GM18505 (cell line): ENCODE measurements around the gene SYCN.
"Not testable (repeated sequence)": the region's sequence is repeated elsewhere in the genome, so short reads cannot be mapped to it uniquely, and the experiment has no call there.

Source experiments
- ATAC-seq: cut with Tn5 transposase; IDR thresholded peaks from one replicate; pipeline ENCODE4 v1.9.1; 2021; ENCODE audit not compliant: unreplicated experiment
- POLR2A ChIP-seq: IDR thresholded peaks from 4 replicates; pipeline ENCODE4 v1.6.1; 2011; ENCODE audit warnings: borderline replicate concordance; ENCODE audit not compliant: insufficient read depth, insufficient read length; ENCODE audit errors: extremely low read depth

Gene SYCN

GRCh38 chr19:39203372-39204341 lies at the start of gene SYCN:
SYCN (minus strand) TSS chr19:39204263; CDS start chr19:39204254, 9 bp downstream.
- ATAC-seq = no peak

GRCh38 chr19:39253374-39254149 lies 49.5 kb upstream of the SYCN start:
- TF ChIP-seq POLR2A = no peak
- no peak for ATAC-seq

More at GRCh38 chr19:39203372-39204341, at the start of gene SYCN:
- TF ChIP-seq POLR2A = no peak

GRCh38 chr19:39252458-39252857 lies 48.4 kb upstream of the SYCN start:
- ATAC-seq = no peak
- TF ChIP-seq POLR2A = no peak

DNA sequence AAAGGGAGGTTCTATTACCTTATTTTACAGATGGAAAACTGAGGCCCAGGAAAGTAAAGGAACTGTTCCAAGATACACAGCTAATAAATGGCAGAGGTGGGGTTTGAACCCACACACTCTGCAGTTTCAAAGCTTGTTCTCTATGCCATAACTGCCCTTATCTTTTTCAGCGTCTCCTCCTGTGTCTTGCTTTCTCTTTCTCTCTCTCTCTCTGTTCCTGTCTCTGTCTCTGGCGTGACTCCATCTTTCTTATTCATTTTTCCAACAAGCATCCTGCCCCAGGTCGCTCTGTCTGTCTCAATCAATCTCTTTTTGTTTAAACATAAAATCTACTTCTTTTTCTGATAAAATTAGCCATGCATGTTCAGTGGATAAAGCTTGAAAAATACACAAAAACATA lies 47.8 kb upstream of the SYCN start:
- no peak for ATAC-seq
- no peak for TF ChIP-seq POLR2A

DNA sequence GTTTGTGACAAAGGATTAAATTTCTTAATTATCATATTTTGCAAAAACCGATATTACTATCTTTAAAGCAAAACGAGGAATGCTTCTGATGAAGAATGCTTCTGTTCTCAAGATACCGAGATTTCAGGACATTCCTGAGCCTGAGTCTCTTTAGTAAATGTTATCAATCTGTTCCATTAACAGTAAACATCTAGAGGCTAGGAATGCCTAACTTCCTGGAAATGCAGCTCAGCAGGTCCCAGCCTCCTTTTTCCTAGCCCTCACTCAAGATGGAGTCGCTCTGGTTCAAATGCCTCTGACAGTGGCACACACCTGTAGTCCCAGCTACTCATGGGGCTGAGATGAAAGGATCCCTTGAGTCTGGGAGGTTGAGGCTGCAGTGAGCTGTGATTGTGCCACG lies 47.0 kb upstream of the SYCN start:
- no peak for TF ChIP-seq POLR2A
- ATAC-seq = no peak

- TF ChIP-seq POLR2A = no peak
- ATAC-seq = no peak
These were observed 44.7 kb upstream of the SYCN start, which contains the start of gene IFNL4 for GRCh38 chr19:39248806-39249205. IFNL4 (minus strand) TSS chr19:39248856.

GRCh38 chr19:39247701-39248664 lies 43.9 kb upstream of the SYCN start:
- no peak for ATAC-seq
- no peak for TF ChIP-seq POLR2A

DNA sequence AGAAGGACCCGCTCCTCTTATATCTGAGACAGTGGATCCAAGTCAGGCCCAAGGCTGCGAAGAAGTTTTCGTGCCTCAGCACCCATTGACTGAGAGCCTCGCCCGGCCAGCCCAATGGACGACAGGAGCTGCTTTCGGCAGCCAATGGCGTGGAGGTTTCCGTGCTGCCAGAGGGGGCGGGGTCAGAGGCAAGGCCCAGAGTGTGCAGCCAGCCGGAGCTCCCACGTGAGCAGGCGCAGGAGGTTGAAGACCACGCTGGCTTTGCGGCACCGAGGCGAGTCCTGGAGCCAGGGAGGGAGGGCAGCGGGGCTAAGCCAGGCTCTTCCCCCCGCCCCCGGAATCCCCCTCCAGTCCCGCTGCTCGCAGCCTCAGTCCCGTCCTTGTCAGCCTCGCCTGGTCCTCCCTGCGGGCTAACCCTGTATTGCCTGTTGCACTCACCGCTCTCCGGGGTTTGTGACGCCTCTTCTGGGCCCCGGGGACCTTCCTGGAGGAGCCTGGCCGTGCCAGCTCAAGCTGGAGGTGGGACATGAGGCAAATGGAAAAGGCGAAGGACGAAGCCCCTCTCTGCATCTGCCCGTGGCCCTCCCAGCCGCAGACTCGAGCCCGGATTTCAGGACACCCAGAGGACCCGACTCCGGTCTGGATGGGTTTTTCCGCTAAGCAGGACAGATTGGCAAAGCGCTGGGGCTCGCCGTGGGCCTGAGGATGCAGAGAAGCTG lies 43.0 kb upstream of the SYCN start:
- TF ChIP-seq POLR2A = no peak
- ATAC-seq = no peak

- not testable (repeated sequence) for ATAC-seq
These were observed 41.1 kb upstream of the SYCN start for GRCh38 chr19:39245166-39245565.

GRCh38 chr19:39244410-39245100 lies 40.5 kb upstream of the SYCN start, which contains the start of gene IFNL3:
IFNL3 (minus strand) TSS chr19:39245006; CDS start chr19:39244967, 39 bp downstream.
- ATAC-seq = not testable (repeated sequence)

- ATAC-seq = not testable (repeated sequence)
These were observed 39.7 kb upstream of the SYCN start for GRCh38 chr19:39243741-39244140.

DNA sequence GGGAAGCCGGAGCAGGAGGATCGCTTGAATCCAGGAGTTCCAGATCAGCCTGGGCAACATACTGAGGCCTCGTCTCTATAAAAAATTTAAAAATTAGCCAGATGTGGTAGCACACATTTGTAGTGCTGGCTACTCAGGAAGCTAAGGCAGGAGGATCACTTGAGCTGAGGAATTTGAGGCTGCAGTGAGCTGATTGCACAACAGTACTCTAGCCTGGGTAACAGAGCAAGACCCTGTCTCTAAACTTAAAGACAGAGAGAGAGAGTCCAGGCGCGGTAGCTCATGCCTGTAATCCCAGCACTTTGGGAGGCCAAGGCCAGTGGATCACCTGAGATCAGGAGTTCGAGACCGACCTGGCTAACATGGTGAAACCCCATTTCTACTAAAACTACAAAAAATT lies 36.4 kb upstream of the SYCN start:
- ATAC-seq = no peak
- TF ChIP-seq POLR2A = no peak
